Sigmoid colon (tissue), 3 donors: ENCODE results near the gene ZNF556.

Experiments
- CTCF ChIP-seq, 4 experiments: fragments of 450-650 bp in 3 of 4; fragments of 200-600 bp in 1 of 4; IDR thresholded peaks; one replicate each; pipeline ENCODE4 v1.5.1; 2016 to 2019; ENCODE audit warnings: antibody characterized with exemption in 4 of 4, mild to moderate bottlenecking in 3 of 4, moderate library complexity in 2 of 4
- POLR2A ChIP-seq, 2 donors: fragments of 450-650 bp; IDR thresholded peaks; one replicate each; pipeline ENCODE4 v1.6.1; 2016; ENCODE audit warnings: antibody characterized with exemption in 2 of 2, mild to moderate bottlenecking in 2 of 2, moderate library complexity in 2 of 2

GRCh38 chr19:2922987-2923386, 55.9 kb downstream of the ZNF556 start:
- TF ChIP-seq POLR2A (IDR thresholded peaks at IDR 0.05) (no peak), CTCF (IDR thresholded peaks at IDR 0.05) (peak in 1 of 4 experiments; percentile 13)
